Sigmoid colon (tissue), 4 donors: Measurements from ENCODE around the gene IL19.

Experiments
- EP300 ChIP-seq, 4 donors: sonication (generic); formaldehyde crosslinking; IDR thresholded peaks; one replicate each; pipeline ENCODE4 v1.6.1; 2017; ENCODE audit warnings: antibody characterized with exemption in 4 of 4
- POLR2AphosphoS5 ChIP-seq, 4 donors: sonication (generic); formaldehyde crosslinking; IDR thresholded peaks; one replicate each; pipeline ENCODE4 v1.6.1; 2017; ENCODE audit warnings: antibody characterized with exemption in 4 of 4
- TF ChIP-seq, protein P1 (sequence below), 4 experiments: fragments of 450-650 bp in 3 of 4; fragments of 200-600 bp in 1 of 4; IDR thresholded peaks; one replicate each; pipeline ENCODE4 v1.5.1; 2016 to 2019; ENCODE audit warnings: antibody characterized with exemption in 4 of 4, mild to moderate bottlenecking in 3 of 4, moderate library complexity in 2 of 4

- no peak for TF ChIP-seq EP300 (IDR thresholded peaks at IDR 0.05)
- TF ChIP-seq, protein P1, sequence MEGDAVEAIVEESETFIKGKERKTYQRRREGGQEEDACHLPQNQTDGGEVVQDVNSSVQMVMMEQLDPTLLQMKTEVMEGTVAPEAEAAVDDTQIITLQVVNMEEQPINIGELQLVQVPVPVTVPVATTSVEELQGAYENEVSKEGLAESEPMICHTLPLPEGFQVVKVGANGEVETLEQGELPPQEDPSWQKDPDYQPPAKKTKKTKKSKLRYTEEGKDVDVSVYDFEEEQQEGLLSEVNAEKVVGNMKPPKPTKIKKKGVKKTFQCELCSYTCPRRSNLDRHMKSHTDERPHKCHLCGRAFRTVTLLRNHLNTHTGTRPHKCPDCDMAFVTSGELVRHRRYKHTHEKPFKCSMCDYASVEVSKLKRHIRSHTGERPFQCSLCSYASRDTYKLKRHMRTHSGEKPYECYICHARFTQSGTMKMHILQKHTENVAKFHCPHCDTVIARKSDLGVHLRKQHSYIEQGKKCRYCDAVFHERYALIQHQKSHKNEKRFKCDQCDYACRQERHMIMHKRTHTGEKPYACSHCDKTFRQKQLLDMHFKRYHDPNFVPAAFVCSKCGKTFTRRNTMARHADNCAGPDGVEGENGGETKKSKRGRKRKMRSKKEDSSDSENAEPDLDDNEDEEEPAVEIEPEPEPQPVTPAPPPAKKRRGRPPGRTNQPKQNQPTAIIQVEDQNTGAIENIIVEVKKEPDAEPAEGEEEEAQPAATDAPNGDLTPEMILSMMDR (IDR thresholded peaks at IDR 0.05), result peak in 2 of 4 experiments; percentile 11 to 29
- TF ChIP-seq POLR2AphosphoS5 (IDR thresholded peaks at IDR 0.05), result no peak
Observed at GRCh38 chr1:206797534-206798383, 27.2 kb downstream of the IL19 start.
